ENCODE measurements around the gene GSN. TPM values are rescaled to one million over a fixed set of nuclear protein-coding genes. Genes with fewer than 3 reads are reported as not detected.

Gene GSN
- total RNA-seq, 1 donor from 2014 or later, result 855 TPM

- intact Hi-C loops (cut with DNase I), result no loop called here
- DNase-seq (ENCODE audit: low spot score), result peak; percentile 62
Observed at GRCh38 chr9:121298016-121298538, 30.1 kb downstream of the GSN start.

DNA sequence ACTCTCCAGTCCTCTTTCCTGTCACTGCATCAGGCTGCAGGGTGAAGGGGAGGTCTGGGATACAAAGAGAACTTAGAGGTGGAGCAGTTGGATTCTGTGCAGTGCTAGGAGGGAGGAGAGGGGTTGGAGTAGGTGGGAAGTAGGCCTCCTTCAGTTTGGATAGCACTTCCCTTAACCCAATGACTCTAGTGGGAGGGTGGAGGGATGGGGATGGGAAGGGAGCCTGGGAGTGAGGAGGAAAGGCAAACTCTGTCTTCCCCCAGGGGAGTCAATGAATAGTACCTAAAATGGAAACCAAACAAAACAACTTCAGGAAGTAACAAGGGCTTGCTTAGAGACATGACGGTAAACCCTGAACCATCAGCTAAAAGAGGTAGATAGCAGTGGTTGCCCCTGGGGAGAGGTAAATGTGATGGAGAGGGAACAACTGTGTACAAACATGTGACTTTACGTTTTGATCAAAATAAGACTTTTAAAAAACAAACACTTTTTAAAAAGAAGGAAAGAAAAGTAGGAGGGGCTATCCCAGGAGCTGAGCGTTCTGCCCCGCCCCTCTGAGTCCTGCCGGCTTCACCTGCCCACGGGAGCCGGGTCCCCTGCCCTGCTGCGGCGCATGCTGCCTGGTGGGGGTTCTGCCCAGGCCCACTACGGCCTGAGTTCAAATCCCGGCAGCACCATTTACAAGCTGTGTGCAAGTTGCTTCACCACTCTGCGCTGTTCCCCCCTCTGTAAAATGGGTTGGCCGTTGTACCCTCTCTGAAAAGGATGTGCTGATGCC lies 30.9 kb downstream of the GSN start:
- DNase-seq (ENCODE audit: low spot score), result peak; percentile 78
- intact Hi-C loops (cut with DNase I), result loop anchor here (1.0 kb wide), 1 partner anchor 12 kb away; no protein-coding TSS in a partner anchor

DNA sequence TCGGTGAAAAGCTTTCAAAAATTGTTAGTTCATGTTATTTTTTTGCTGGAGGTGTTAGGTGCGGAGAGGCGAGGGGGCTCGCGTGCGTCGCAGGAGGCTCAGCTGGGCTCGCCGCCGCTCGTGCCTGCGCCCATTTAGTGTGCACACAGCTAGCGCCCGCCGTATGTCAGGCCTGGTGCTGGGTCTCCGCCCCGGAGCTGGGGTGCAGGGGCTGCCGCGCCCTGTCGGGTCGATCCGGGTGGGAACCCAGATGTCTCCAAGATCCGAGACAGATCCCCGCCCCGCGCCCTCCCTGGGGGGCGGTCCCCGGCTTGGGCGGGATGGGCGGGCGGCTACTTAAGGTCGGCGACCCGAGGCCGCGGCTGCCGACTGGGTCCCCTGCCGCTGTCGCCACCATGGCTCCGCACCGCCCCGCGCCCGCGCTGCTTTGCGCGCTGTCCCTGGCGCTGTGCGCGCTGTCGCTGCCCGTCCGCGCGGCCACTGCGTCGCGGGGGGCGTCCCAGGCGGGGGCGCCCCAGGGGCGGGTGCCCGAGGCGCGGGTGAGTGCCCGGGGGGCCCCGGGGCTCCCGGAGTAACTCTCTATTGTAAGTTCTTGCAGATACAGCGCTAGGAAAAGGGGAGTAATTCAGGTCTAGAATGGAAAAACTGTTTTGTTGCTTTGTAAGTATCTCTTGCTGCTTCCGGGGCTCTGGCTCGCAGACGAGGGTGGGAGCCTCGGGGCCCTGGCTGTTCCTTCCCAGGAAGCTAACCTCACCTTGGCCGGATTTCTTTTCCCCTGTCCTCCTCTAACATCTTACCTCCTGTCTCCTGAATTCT lies 31.7 kb downstream of the GSN start:
- intact Hi-C loops (cut with DNase I), result loop anchor here (1.0 kb wide), 1 partner anchor 12 kb away; no protein-coding TSS in a partner anchor
- DNase-seq (ENCODE audit: low spot score), result peak; percentile 91

DNA sequence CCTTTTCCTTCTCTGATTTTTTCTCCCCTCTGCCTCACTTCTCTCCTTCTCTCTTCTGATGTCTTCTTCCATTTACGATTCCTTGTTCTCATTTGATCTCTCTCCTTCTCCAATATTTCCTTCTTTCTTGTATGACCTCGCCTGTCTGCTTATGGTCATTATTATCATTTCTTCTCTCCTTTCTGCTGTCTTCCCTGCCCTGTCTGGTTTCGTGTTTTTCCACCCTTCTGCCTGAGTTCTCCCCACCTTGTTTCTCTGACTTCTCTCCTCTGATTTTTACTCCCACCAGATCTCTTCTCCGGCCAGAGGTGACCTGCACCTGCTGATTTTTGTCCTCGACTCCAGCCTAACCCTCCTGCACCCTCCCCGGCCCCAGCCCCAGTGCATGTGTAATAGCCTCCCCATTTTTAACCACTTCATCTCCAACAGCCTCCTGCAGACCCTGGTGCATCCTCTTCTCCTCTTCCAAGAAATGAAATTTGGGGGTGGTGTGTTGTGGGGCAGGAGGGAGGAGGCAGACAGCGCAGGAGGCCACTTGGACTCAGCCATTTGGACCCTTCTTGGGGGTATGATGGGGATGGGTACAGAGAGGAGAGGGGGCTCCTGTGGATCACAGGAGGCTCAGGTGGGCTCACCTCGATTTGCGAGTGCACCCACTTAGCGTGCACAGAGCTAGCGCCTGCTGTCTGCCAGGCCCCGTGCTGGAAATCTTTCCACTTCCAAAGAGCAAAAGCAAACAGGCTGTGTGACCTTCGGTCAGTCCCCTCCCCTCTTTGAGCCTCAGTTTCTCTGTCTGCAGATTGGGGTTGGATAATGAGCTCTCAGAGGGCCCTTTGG lies 32.5 kb downstream of the GSN start:
- DNase-seq (ENCODE audit: low spot score), result peak; percentile 49
- intact Hi-C loops (cut with DNase I), result no loop called here

DNA sequence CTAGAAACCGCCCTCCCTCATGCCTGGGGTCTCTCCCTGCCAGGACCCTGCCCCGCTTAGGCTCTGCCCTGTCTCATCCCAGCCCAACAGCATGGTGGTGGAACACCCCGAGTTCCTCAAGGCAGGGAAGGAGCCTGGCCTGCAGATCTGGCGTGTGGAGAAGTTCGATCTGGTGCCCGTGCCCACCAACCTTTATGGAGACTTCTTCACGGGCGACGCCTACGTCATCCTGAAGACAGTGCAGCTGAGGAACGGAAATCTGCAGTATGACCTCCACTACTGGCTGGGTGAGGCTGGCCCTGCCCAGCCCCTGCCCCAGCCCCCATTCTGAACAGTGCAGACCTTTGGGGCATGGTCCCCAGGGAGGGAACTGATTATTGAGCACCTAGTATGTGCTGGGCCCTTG lies 33.9 kb downstream of the GSN start:
- intact Hi-C loops (cut with DNase I), result loop anchor here (2.0 kb wide), 1 partner anchor 19 kb away; no protein-coding TSS in a partner anchor
- peak; percentile 58 for DNase-seq (ENCODE audit: low spot score)

DNA sequence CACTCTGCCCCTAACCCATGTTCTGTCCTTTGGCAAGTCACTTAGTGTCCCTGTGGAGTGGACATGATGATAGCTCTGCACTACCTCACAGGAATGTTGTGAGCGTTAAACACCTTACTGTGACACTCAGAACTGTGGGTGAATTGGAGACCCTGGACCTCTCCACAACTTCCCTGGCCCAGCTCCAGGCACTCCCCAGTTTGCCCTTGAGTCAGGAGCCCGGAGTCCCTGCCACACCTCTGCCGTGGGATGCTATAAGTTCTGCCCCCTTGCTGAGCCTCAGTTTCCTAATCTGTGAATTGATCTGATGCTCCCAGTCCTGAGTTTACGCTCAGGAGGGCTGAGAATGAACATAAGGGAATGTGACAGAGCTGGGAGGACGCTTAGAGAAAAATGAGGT lies 34.4 kb downstream of the GSN start:
- intact Hi-C loops (cut with DNase I), result loop anchor here (2.0 kb wide), 1 partner anchor 18 kb away; no protein-coding TSS in a partner anchor
- DNase-seq (ENCODE audit: low spot score), result no peak

DNA sequence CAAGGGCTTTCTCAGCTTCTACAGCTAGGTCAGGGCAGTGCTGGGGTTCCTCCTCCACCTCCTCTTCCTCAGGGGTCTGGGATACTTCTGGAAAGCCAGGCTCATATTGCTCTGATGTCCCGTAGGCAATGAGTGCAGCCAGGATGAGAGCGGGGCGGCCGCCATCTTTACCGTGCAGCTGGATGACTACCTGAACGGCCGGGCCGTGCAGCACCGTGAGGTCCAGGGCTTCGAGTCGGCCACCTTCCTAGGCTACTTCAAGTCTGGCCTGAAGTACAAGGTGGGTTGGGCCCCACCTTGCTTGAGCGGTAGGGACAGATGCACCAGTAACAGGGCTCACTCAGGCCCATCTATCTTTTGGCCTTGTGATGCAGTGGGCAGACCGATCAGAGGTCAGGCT lies 34.8 kb downstream of the GSN start:
- DNase-seq (ENCODE audit: low spot score), result no peak

DNA sequence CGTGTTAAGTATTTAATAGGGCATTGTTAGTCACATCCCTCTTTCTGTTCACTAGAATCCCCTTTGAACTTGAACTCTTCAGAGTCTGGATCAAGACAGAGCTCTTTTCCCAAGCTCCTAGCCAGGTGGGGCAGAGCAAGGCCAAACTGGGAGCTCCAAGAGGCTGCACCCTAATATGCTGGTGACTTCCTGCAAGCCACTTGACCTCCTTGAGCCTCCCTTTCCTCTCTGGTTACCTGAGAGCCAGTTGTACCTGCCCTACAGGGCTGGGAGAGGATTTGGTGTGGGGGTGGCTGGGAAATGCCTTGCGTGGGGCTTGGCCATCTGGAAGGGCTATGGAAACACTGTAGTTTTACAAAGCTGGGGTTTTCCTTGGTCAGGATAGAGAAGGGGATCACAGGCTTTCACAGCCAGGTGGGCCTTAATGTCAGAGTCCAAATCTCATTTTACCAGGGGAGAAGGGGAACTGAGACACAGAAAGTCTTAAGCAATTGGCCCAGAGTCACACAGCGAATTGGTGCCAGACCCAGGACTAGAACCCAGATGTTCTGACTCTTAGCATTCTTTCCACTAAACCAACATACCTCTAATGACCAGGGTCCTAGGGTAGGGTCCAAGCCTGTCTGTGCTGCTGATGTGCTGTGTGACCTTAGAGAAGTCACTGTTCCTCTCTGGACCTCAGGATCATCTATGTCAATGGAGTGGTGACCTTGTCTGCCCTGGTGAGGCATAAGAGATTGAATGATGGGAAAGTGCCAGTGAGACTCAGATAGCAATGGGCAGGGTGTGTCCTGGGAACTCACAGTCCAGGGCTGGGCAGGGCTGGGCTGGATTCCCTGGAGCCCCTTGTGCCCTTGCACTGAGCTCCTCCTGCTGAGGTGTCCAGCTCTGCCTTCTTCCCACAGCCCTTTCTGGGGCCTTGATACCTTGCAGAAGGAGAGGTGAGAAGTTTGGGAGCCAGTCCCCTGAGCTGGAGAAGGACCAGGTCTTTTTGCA lies 35.8 kb downstream of the GSN start:
- peak; percentile 58 for DNase-seq (ENCODE audit: low spot score)
- intact Hi-C loops (cut with DNase I), result loop anchor here (2.0 kb wide), 1 partner anchor 17 kb away; no protein-coding TSS in a partner anchor

More for the DNA sequence above, 34.8 kb downstream of the GSN start:
- intact Hi-C loops (cut with DNase I), result loop anchor here (2.0 kb wide), 1 partner anchor 18 kb away; no protein-coding TSS in a partner anchor

DNA sequence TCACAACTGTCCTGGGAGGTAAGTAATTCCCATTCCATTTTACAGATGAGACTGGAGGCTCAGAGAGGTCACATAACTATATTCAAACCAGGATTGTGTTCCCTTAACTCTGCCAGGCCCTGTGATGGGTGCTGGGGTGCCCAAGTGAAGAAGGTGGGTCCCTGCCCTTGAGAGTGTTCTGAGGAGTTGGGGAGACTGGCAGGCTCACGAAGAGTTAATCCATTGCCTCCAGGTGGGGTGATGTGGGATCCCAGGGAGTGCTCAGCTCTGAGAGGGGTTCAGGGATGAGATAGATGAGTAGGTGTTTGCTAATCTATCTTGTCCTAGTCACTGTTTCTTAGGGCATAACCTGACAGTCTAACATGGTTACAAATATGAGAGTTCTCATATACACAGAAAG lies 36.7 kb downstream of the GSN start:
- intact Hi-C loops (cut with DNase I), result no loop called here
- no peak for DNase-seq (ENCODE audit: low spot score)

GRCh38 chr9:121305269-121305994 lies 37.5 kb downstream of the GSN start:
- DNase-seq (ENCODE audit: low spot score), result no peak
- intact Hi-C loops (cut with DNase I), result no loop called here

- no peak for DNase-seq (ENCODE audit: low spot score)
- intact Hi-C loops (cut with DNase I), result no loop called here
Observed at GRCh38 chr9:121307976-121308375, 40.0 kb downstream of the GSN start.

DNA sequence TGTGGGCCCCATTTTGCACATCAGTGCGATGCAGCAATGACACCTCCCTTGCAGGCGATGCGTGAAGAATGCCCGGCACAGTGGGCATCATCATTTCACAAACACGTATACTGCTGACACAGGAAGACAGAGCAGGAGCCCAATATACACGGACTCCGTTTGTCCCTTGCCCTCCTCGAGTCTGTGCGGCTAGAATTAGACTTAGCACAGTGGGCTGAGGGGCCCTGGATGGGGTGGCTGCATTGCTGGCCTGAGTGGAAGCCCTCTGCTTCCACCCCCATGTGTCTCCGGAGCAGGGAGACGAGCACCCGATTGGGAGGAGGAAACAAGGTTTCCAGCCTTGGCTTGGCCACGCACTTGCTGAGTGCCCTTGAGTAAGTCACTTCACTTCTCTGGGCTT lies 40.8 kb downstream of the GSN start:
- DNase-seq (ENCODE audit: low spot score), result no peak
- intact Hi-C loops (cut with DNase I), result no loop called here

DNA sequence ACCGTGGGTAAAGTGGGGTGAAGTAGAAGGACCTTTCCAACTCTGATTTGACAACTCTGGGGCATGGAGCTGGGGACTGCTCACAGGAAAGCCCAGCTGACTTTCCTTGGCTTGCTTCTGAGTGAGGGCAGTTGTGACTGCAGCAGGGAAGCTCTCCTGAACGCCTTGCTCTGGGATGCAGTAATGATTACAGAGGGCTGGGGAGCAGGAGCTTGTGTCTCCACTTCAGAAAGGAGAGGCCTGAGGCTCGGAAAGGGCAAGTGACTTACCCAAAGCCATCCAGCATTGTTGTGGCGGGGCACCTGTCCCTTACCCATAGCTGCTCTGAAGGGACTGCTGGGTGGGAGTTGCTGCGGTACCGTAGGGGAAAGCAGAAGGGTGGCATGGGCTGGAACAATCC lies 41.2 kb downstream of the GSN start:
- no peak for DNase-seq (ENCODE audit: low spot score)
- intact Hi-C loops (cut with DNase I), result no loop called here

GRCh38 chr9:121309833-121310425 lies 42.0 kb downstream of the GSN start:
- intact Hi-C loops (cut with DNase I), result loop anchor here (10.0 kb wide), 1 partner anchor 225 kb away; no protein-coding TSS in a partner anchor
- DNase-seq (ENCODE audit: low spot score), result no peak

DNA sequence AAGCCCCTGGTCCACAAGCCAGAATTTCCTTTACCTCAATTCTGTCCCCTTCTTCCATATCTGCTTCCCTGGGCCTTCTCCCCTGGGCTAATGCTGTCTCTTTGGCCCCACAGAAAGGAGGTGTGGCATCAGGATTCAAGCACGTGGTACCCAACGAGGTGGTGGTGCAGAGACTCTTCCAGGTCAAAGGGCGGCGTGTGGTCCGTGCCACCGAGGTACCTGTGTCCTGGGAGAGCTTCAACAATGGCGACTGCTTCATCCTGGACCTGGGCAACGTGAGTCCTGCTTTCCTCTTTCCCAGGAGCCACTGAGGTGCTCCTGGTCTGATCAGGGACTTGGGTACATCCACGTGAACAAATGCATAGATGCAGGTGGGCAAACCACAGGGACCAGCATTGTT lies 42.6 kb downstream of the GSN start:
- no peak for DNase-seq (ENCODE audit: low spot score)
- intact Hi-C loops (cut with DNase I), result loop anchor here (10.0 kb wide), 1 partner anchor 224 kb away; no protein-coding TSS in a partner anchor

GRCh38 chr9:121312169-121312568 lies 44.2 kb downstream of the GSN start:
- intact Hi-C loops (cut with DNase I), result loop anchor here (10.0 kb wide), 1 partner anchor 223 kb away; no protein-coding TSS in a partner anchor
- no peak for DNase-seq (ENCODE audit: low spot score)
